Measurements from ENCODE around the gene XXYLT1.
"Not testable (repeated sequence)": the region's sequence is repeated elsewhere in the genome, so short reads cannot be mapped to it uniquely, and the experiment has no call there.

XXYLT1 gene

GRCh38 chr3:195113048-195113447 lies 157.9 kb downstream of the XXYLT1 start:
- DNase-seq (ENCODE audit: low read depth), result no peak

- no peak for DNase-seq (ENCODE audit: low read depth)
These were observed 158.6 kb downstream of the XXYLT1 start for GRCh38 chr3:195112361-195112791.

GRCh38 chr3:195111766-195112165 lies 159.2 kb downstream of the XXYLT1 start:
- no peak for DNase-seq (ENCODE audit: low read depth)

- no peak for DNase-seq (ENCODE audit: low read depth)
These were observed 159.6 kb downstream of the XXYLT1 start for GRCh38 chr3:195111319-195111705.

GRCh38 chr3:195110647-195111318 lies 160.2 kb downstream of the XXYLT1 start:
- no peak for DNase-seq (ENCODE audit: low read depth)

GRCh38 chr3:195109098-195109657 lies 161.8 kb downstream of the XXYLT1 start:
- no peak for DNase-seq (ENCODE audit: low read depth)

- DNase-seq (ENCODE audit: low read depth), result no peak
These were observed 163.4 kb downstream of the XXYLT1 start for GRCh38 chr3:195107593-195107992.

GRCh38 chr3:195107031-195107430 lies 163.9 kb downstream of the XXYLT1 start:
- DNase-seq (ENCODE audit: low read depth), result not testable (repeated sequence)

GRCh38 chr3:195106418-195106906 lies 164.5 kb downstream of the XXYLT1 start:
- DNase-seq (ENCODE audit: low read depth), result peak; percentile 68

- DNase-seq (ENCODE audit: low read depth), result no peak
These were observed 165.0 kb downstream of the XXYLT1 start for GRCh38 chr3:195105841-195106417.

- DNase-seq (ENCODE audit: low read depth), result peak; percentile 41
These were observed 165.6 kb downstream of the XXYLT1 start for GRCh38 chr3:195105389-195105788.

GRCh38 chr3:195104340-195104739 lies 166.6 kb downstream of the XXYLT1 start:
- no peak for DNase-seq (ENCODE audit: low read depth)

- DNase-seq (ENCODE audit: low read depth), result peak; percentile 16
These were observed 167.3 kb downstream of the XXYLT1 start for GRCh38 chr3:195103623-195104022.

- DNase-seq (ENCODE audit: low read depth), result peak; percentile 96
These were observed 168.1 kb downstream of the XXYLT1 start for GRCh38 chr3:195102609-195103467.

- no peak for DNase-seq (ENCODE audit: low read depth)
These were observed 168.9 kb downstream of the XXYLT1 start for GRCh38 chr3:195101927-195102608.

- DNase-seq (ENCODE audit: low read depth), result peak; percentile 63
These were observed 169.9 kb downstream of the XXYLT1 start for GRCh38 chr3:195101001-195101583.

GRCh38 chr3:195099951-195100785 lies 170.8 kb downstream of the XXYLT1 start:
- no peak for DNase-seq (ENCODE audit: low read depth)

GRCh38 chr3:195098741-195099525 lies 172.0 kb downstream of the XXYLT1 start:
- no peak for DNase-seq (ENCODE audit: low read depth)

Data from EH (cell line).